ENCODE results near the gene NLRP13.

GRCh38 chr19:55866521-55866920, 65.6 kb downstream of the NLRP13 start:
- TF ChIP-seq RAD21 (IDR thresholded peaks at IDR 0.05; ENCODE audit: low read depth) = no peak
- no peak for TF ChIP-seq REST (IDR thresholded peaks at IDR 0.05; ENCODE audit: low read depth)
- TF ChIP-seq CEBPB (IDR thresholded peaks at IDR 0.05) = no peak
- TF ChIP-seq EGR1 (IDR thresholded peaks at IDR 0.05) = no peak
- TF ChIP-seq FOXM1 (IDR thresholded peaks at IDR 0.05; ENCODE audit: borderline replicate concordance, low read depth) = no peak
- TF ChIP-seq USF1 (IDR thresholded peaks at IDR 0.05) = no peak
- TF ChIP-seq TAF1 (IDR thresholded peaks at IDR 0.05; ENCODE audit: low read depth) = no peak
- TF ChIP-seq EP300 (IDR thresholded peaks at IDR 0.05; ENCODE audit: borderline replicate concordance) = no peak
- no peak for TF ChIP-seq YY1 (IDR thresholded peaks at IDR 0.05; ENCODE audit: low read depth)
